Omental fat pad (tissue), 4 donors: Measurements from ENCODE around the gene THSD7B. TPM values are rescaled to one million over a fixed set of nuclear protein-coding genes. Genes with fewer than 3 reads are reported as not detected.
"Not testable (repeated sequence)": the region's sequence is repeated elsewhere in the genome, so short reads cannot be mapped to it uniquely, and the experiment has no call there.

ENCODE experiments used
- ATAC-seq: fragments of 150-250 bp; one replicate; pipeline ENCODE4 v1.9.1; 2016; ENCODE audit warnings: mild to moderate bottlenecking, moderate library complexity; ENCODE audit not compliant: low FRiP score
- DNase-seq: peaks from one replicate; pipeline ENCODE4 v3.0.0-alpha.2; 2019; ENCODE audit warnings: low spot score
- total RNA-seq, 4 donors: library from RNA; depleted of rRNA; stranded (reverse); fragments of >200 nt; gene quantifications; one replicate each; pipeline ENCODE4 v1.1.0, GENCODE V29; 2016
- TF ChIP-seq, protein P1 (sequence below), 3 donors: fragments of 450-650 bp; IDR thresholded peaks; one replicate each; pipeline ENCODE4 v1.5.1; 2016 to 2017; ENCODE audit warnings: antibody characterized with exemption in 3 of 3, mild to moderate bottlenecking in 3 of 3, moderate library complexity in 2 of 3

The THSD7B gene
- total RNA-seq, 4 donors from 2014 or later: 0.74 to 12.9 (median 2.5) TPM

GRCh38 chr2:137302957-137303356 is 537.6 kb downstream of the THSD7B start:
- TF ChIP-seq, protein P1, sequence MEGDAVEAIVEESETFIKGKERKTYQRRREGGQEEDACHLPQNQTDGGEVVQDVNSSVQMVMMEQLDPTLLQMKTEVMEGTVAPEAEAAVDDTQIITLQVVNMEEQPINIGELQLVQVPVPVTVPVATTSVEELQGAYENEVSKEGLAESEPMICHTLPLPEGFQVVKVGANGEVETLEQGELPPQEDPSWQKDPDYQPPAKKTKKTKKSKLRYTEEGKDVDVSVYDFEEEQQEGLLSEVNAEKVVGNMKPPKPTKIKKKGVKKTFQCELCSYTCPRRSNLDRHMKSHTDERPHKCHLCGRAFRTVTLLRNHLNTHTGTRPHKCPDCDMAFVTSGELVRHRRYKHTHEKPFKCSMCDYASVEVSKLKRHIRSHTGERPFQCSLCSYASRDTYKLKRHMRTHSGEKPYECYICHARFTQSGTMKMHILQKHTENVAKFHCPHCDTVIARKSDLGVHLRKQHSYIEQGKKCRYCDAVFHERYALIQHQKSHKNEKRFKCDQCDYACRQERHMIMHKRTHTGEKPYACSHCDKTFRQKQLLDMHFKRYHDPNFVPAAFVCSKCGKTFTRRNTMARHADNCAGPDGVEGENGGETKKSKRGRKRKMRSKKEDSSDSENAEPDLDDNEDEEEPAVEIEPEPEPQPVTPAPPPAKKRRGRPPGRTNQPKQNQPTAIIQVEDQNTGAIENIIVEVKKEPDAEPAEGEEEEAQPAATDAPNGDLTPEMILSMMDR (IDR thresholded peaks at IDR 0.05): no peak
- no peak for ATAC-seq
- no peak for DNase-seq

DNA sequence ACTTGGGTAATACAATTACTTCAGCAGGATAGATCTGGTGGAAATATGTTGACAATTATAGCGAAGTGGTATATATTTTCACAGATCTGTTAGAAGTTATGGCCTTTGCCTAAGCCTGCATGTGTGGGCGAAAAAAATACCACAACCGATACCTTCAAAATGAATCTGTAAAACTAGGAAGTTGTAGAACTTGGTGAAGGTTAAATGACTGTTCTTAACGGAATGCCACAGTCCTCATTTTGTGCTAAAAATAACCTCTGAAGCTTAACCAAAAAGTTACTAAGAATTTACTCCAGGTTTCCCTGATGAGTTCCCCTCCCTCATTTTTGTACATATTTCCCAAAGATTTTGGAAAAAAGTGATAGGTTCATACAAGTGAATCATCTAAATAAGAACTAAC is 550.7 kb downstream of the THSD7B start:
- no peak for DNase-seq
- TF ChIP-seq, protein P1 (IDR thresholded peaks at IDR 0.05): no peak
- no peak for ATAC-seq

DNA sequence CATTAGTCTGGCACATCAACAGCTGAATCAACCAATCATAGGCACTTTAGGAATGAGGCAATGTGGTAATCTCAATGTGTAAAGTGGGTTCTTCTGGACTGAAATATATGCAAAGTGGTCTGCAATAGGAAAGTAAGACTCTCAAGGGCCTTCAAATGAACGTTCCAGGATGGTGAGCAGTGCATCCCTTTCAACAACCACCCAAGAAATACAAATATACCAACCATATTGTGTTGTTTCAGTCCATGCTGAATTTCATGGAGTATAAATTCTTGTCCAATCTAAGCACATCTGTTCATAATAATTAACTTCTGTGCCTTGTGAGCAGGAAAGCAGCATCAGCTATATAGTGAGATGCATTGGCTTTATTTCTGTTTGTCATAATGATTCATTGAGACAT is 556.2 kb downstream of the THSD7B start:
- no peak for ATAC-seq
- no peak for DNase-seq
- TF ChIP-seq, protein P1 (IDR thresholded peaks at IDR 0.05): no peak

DNA sequence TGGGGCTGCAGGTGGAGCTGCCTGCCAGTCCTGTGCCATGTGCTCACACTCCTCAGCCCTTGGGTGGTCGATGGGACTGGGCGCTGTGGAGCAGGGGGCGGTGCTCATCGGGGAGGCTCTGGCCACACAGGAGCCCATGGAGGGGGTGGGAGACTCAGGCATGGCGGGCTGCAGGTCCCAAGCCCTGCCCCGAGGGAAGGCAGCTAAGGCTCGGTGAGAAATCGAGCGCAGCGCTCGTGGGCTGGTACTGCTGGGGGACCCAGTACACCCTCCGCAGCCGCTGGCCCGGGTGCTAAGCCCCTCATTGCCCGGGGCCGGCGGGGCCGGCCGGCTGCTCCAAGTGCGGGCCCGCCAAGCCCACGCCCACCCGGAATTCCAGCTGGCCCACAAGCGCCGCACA is 566.2 kb downstream of the THSD7B start:
- not testable (repeated sequence) for DNase-seq, ATAC-seq

DNA sequence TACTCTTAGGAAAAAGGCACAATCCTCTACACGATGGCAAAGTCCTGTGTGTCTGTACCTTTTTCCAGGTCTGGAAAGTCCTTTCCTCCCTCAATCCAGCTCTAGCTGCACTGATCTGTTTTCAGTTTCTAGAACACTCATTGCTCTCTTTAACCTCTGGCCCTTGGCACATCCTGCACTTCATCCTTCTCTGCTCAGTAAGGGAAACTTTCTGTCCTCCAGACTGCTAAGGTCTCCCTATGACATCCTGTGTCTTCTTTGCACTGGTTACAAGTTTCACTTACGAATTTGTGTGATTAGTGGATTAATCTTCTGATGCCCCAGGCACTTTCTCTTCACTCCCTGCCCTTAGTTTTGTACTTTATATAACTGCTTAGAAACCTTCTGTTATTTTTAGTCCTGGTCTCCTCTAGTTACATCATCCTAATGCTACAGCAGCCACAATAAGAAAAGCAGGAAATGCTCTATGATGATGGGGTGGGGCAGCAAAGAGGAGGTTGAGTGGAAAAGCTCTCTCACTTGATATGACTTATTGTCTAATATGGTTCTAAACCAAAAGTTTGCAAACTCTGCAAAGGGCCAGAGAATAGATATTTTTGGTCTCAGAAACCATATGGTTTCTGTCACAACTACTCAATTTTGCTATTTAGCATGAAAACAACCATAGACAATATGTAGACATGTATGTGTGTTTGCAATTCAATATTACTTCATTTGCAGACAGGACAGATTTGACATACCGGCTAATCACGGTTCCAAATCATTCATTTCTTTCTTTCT is 568.2 kb downstream of the THSD7B start:
- DNase-seq: no peak
- ATAC-seq: no peak

GRCh38 chr2:137336067-137336466 is 570.7 kb downstream of the THSD7B start:
- DNase-seq (no peak), ATAC-seq (no peak)
- TF ChIP-seq, protein P1 (IDR thresholded peaks at IDR 0.05): no peak

More for the DNA sequence above, 568.2 kb downstream of the THSD7B start:
- TF ChIP-seq, protein P1 (IDR thresholded peaks at IDR 0.05): no peak

DNA sequence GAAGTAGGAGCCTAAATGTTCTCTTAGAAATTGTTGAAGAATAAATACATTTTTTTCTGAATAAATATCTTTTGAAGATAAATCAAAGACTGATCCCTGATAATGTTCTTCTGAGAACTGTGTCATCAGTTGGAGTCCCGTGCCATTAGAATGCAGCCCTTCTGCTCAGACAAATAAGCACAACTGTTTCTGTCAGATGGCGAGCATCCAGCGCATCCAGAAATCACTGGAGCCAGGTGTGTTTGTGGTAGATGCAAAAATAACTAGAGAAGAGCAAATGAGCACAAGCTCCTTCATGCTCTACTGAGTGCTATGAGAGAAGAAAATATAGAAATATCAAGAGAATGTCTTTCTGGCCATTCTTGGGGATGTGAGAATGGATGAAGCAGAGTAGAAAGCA is 573.7 kb downstream of the THSD7B start:
- DNase-seq: no peak
- ATAC-seq: no peak
- TF ChIP-seq, protein P1 (IDR thresholded peaks at IDR 0.05): no peak
